GM12878 (cell line): Measurements from ENCODE around the gene DLG1. TPM values are rescaled to one million over a fixed set of nuclear protein-coding genes. Genes with fewer than 3 reads are reported as not detected.
A peak's percentile ranks its signal among the peaks of the same experiment; 100 is the strongest.

Experiments used
- BCL11A ChIP-seq: IDR thresholded peaks from 2 replicates; pipeline ENCODE4 v1.6.1; 2011; ENCODE audit warnings: low read depth, low read length
- BCLAF1 ChIP-seq: fragments of 450-650 bp; IDR thresholded peaks from 2 replicates; pipeline ENCODE4 v1.6.1; 2017; ENCODE audit warnings: antibody characterized with exemption, mild to moderate bottlenecking, moderate library complexity
- BHLHE40 ChIP-seq, 2 experiments: fragments of 450-650 bp in 1 of 2; IDR thresholded peaks; 2 replicates each; pipeline ENCODE4 v1.6.1; 2011 to 2017; ENCODE audit warnings: low read depth in 2 of 2, borderline replicate concordance in 1 of 2, improper control_type of control experiment in 1 of 2, low read length in 1 of 2, mild to moderate bottlenecking in 1 of 2
- BMI1 ChIP-seq: fragments of 450-650 bp; IDR thresholded peaks from 2 replicates; pipeline ENCODE4 v1.6.1; 2016; ENCODE audit warnings: mild to moderate bottlenecking, moderate library complexity, borderline replicate concordance
- CHD2 ChIP-seq: IDR thresholded peaks from 2 replicates; pipeline ENCODE4 v1.6.1; 2011; ENCODE audit warnings: low read depth, low read length, improper control_type of control experiment, borderline replicate concordance
- FOS ChIP-seq: IDR thresholded peaks from 3 replicates; pipeline ENCODE4 v1.6.1; 2011; ENCODE audit warnings: borderline replicate concordance; ENCODE audit not compliant: insufficient read length; ENCODE audit errors: extremely low read depth
- LARP7 ChIP-seq: fragments of 450-650 bp; IDR thresholded peaks from 2 replicates; pipeline ENCODE4 v1.6.1; 2017; ENCODE audit warnings: mild to moderate bottlenecking
- MYC ChIP-seq: IDR thresholded peaks from 2 replicates; pipeline ENCODE4 v1.6.1; 2011; ENCODE audit warnings: mild to moderate bottlenecking, low read length, moderate library complexity, inconsistent platforms; ENCODE audit not compliant: insufficient read depth, insufficient replicate concordance, insufficient read length, severe bottlenecking
- NR2C1 ChIP-seq: fragments of 450-650 bp; IDR thresholded peaks from 2 replicates; pipeline ENCODE4 v1.6.1; 2017; ENCODE audit warnings: antibody characterized with exemption, mild to moderate bottlenecking, moderate library complexity
- NRF1 ChIP-seq: conservative IDR thresholded peaks from 2 replicates; pipeline ENCODE4 v1.6.1; 2011; ENCODE audit warnings: mild to moderate bottlenecking, low read depth, low read length, improper control_type of control experiment
- POLR2AphosphoS2 ChIP-seq: IDR thresholded peaks from 2 replicates; pipeline ENCODE4 v1.6.1; 2011; ENCODE audit warnings: low read depth, mild to moderate bottlenecking, low read length, improper control_type of control experiment, moderate library complexity
- RAD51 ChIP-seq: fragments of 450-650 bp; IDR thresholded peaks from 2 replicates; pipeline ENCODE4 v1.6.1; 2016; ENCODE audit warnings: moderate library complexity, mild to moderate bottlenecking, inconsistent platforms
- SMAD1 ChIP-seq: fragments of 450-650 bp; IDR thresholded peaks from 2 replicates; pipeline ENCODE4 v1.6.1; 2018; ENCODE audit warnings: mild to moderate bottlenecking, low read depth; ENCODE audit not compliant: partially characterized antibody
- YBX1 ChIP-seq: fragments of 450-650 bp; IDR thresholded peaks from 2 replicates; pipeline ENCODE4 v1.6.1; 2016; ENCODE audit warnings: antibody characterized with exemption
- YY1 ChIP-seq: IDR thresholded peaks from 2 replicates; pipeline ENCODE4 v1.6.1; 2011; ENCODE audit warnings: low read depth, mild to moderate bottlenecking, low read length
- ZBTB40 ChIP-seq: fragments of 450-650 bp; IDR thresholded peaks from 2 replicates; pipeline ENCODE4 v1.6.1; 2016; ENCODE audit warnings: mild to moderate bottlenecking, moderate library complexity, borderline replicate concordance
- polyA plus RNA-seq, 11 experiments: library from polyadenylated mRNA; depleted of rRNA in 4 of 11; unstranded in 6 of 11; stranded (reverse) in 5 of 11; fragments of >200 nt; fragmentation: Nextera tagmentation in 4 of 11; fragmentation: Illumina TruSeq in 1 of 11; extraction: Ambion mirVana in 4 of 11; extraction: Trizol in 1 of 11; gene quantifications; 1 replicate in 1 of 11; 2 replicates in 10 of 11; pipeline versions ENCODE4 v1.2.1 to v1.2.3, GENCODE V29; 2011 to 2016; ENCODE audit warnings: inconsistent platforms in 2 of 11, missing spikeins in 2 of 11, low read depth in 1 of 11
- total RNA-seq, 4 experiments: library from RNA; depleted of rRNA in 3 of 4; stranded (reverse); fragments of >200 nt in 3 of 4; fragmentation: Illumina TruSeq in 1 of 4; extraction: Trizol in 1 of 4; gene quantifications; 2 replicates each; pipeline versions ENCODE4 v1.2.1 to v1.2.3, GENCODE V29; 2013 to 2021
- TF ChIP-seq, protein P1 (sequence below): fragments of 450-650 bp; IDR thresholded peaks from 2 replicates; pipeline ENCODE4 v1.6.1; 2017; ENCODE audit warnings: low read depth, mild to moderate bottlenecking, moderate library complexity
- TF ChIP-seq, protein P2 (sequence below): fragments of 450-650 bp; conservative IDR thresholded peaks from 2 replicates; pipeline ENCODE4 v1.6.1; 2017; ENCODE audit warnings: mild to moderate bottlenecking, moderate library complexity

The DLG1 gene
- total and polyA plus RNA-seq, 10 of the 15 experiments (the other 5 are each of a cell fraction or from before 2014, with no cell fraction given), result 9.2 to 63.1 (median 40.1) TPM

DNA sequence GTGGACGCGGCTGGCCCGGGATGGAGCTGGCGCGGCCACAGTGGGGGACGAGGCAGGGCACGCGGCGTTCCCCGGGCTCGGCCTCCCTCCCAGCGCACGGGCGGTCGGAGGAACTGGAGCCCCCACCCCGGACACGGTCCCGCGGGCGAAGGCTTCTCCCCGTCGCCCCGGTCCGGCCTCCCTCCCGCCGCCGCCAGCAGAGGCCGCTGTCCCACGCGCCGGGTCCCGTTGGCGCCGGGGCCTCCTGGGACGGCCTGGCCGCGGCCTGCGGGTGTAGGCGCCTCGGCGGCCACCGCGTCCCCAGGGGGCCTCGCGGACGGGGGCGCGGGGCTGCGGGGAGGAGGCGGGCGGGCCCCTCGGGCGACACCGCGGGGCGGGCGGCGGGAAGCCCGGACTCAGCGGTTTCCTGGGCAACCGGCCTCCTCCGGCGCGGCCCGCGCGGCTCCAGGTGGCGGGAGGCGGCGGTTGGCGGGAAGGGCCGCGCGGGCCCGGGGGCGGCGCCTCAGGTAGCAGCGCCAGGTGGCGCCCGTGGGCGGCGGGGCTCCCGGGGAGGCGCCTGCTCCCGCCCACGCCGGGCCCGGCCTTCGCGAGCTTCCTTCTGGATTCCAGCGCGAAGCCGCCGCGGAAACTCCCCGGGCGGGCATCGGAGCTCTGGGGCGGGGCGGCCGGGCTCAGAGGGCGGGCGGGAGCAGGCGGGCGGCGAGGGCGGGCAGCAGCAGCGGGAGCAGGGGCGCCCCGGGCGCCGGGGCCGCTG, 295.5 kb downstream of the DLG1 start (continued):
- TF ChIP-seq RAD51 (no peak), YBX1 (no peak), FOS (no peak), BHLHE40 (IDR thresholded peaks at IDR 0.05; ENCODE audit: borderline replicate concordance in 1 of 2, low read depth in 2 of 2, low read length in 1 of 2) (peak in 1 of 2 experiments; percentile 68; a peak in 2 of 4 replicates), CHD2 (no peak), NRF1 (no peak), LARP7 (peak; percentile 91; the same call in 1 of the 2 replicates), NR2C1 (no peak), POLR2AphosphoS2 (no peak), MYC (no peak), BCL11A (no peak), BCLAF1 (0 out of 2 replicates have a peak, but pooled peaks have one; percentile 27), SMAD1 (no peak), YY1 (peak; percentile 45; the same call in 1 of the 2 replicates), BMI1 (no peak), ZBTB40 (no peak)
- TF ChIP-seq, protein P1, sequence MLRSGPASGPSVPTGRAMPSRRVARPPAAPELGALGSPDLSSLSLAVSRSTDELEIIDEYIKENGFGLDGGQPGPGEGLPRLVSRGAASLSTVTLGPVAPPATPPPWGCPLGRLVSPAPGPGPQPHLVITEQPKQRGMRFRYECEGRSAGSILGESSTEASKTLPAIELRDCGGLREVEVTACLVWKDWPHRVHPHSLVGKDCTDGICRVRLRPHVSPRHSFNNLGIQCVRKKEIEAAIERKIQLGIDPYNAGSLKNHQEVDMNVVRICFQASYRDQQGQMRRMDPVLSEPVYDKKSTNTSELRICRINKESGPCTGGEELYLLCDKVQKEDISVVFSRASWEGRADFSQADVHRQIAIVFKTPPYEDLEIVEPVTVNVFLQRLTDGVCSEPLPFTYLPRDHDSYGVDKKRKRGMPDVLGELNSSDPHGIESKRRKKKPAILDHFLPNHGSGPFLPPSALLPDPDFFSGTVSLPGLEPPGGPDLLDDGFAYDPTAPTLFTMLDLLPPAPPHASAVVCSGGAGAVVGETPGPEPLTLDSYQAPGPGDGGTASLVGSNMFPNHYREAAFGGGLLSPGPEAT, result no peak
- TF ChIP-seq, protein P2, sequence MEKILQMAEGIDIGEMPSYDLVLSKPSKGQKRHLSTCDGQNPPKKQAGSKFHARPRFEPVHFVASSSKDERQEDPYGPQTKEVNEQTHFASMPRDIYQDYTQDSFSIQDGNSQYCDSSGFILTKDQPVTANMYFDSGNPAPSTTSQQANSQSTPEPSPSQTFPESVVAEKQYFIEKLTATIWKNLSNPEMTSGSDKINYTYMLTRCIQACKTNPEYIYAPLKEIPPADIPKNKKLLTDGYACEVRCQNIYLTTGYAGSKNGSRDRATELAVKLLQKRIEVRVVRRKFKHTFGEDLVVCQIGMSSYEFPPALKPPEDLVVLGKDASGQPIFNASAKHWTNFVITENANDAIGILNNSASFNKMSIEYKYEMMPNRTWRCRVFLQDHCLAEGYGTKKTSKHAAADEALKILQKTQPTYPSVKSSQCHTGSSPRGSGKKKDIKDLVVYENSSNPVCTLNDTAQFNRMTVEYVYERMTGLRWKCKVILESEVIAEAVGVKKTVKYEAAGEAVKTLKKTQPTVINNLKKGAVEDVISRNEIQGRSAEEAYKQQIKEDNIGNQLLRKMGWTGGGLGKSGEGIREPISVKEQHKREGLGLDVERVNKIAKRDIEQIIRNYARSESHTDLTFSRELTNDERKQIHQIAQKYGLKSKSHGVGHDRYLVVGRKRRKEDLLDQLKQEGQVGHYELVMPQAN, result peak; percentile 47; the same call in 1 of the 2 replicates
